NT2/D1 (cell line): ENCODE data around the gene MCOLN2.

Experiments
- DNase-seq: peaks from one replicate; pipeline ENCODE4 v3.0.0-alpha.2; 2011; ENCODE audit warnings: low read depth, low spot score
- H3K27me3 ChIP-seq: 2 replicates; pipeline ENCODE4 v1.6.0; 2011; ENCODE audit warnings: mild to moderate bottlenecking; ENCODE audit not compliant: insufficient read length, insufficient read depth
- H3K36me3 ChIP-seq: 2 replicates; pipeline ENCODE4 v1.6.1; 2011; ENCODE audit warnings: mild to moderate bottlenecking, low read length, mixed read lengths; ENCODE audit not compliant: insufficient read depth, insufficient read length
- H3K4me1 ChIP-seq: 2 replicates; pipeline ENCODE4 v1.5.1; 2011; ENCODE audit not compliant: insufficient read depth, insufficient read length
- H3K4me3 ChIP-seq: 2 replicates; pipeline ENCODE4 v1.5.1; 2011; ENCODE audit warnings: low read depth; ENCODE audit not compliant: insufficient read length
- H3K9ac ChIP-seq: 2 replicates; pipeline ENCODE4 v1.6.0; 2011; ENCODE audit warnings: low read depth; ENCODE audit not compliant: insufficient read length
- H3K9me3 ChIP-seq: 2 replicates; pipeline ENCODE4 v1.5.1; 2011; ENCODE audit warnings: mild to moderate bottlenecking, low read length; ENCODE audit not compliant: insufficient read depth
- SUZ12 ChIP-seq: IDR thresholded peaks from 2 replicates; pipeline ENCODE4 v1.6.1; 2011; ENCODE audit not compliant: insufficient read length, insufficient read depth; ENCODE audit errors: extremely low read depth
- YY1 ChIP-seq: IDR thresholded peaks from 2 replicates; pipeline ENCODE4 v1.6.1; 2011; ENCODE audit not compliant: insufficient read length, insufficient read depth
- ZNF274 ChIP-seq: IDR thresholded peaks from 2 replicates; pipeline ENCODE4 v1.6.1; 2011; ENCODE audit warnings: mild to moderate bottlenecking, low read depth, low read length

MCOLN2 gene

GRCh38 chr1:84956097-84956496, 40.8 kb downstream of the MCOLN2 start:
- TF ChIP-seq YY1 (no peak), SUZ12 (no peak), ZNF274 (no peak)
- Histone ChIP-seq H3K27me3 (no peaks in the 10 kb centered on the region), H3K4me1 (peaks cover 2% of the 10 kb centered on the region), H3K9me3 (no peaks in the 10 kb centered on the region), H3K4me3 (no peak overlapping the region), H3K9ac (no peak overlapping the region), H3K36me3 (no peaks in the 10 kb centered on the region)
- no peak for DNase-seq

- no peaks in the 10 kb centered on the region for H3K36me3 ChIP-seq
- TF ChIP-seq SUZ12: no peak
- no peak for TF ChIP-seq ZNF274
- no peak for TF ChIP-seq YY1
- DNase-seq: no peak
- no peaks in the 10 kb centered on the region for H3K27me3 ChIP-seq
- no peak overlapping the region for H3K9ac ChIP-seq
- H3K4me3 ChIP-seq: no peak overlapping the region
- H3K9me3 ChIP-seq: 0 out of 2 replicates have a peak, but pooled peaks cover 7% of the 10 kb centered on the region
- peaks cover 3% of the 10 kb centered on the region for H3K4me1 ChIP-seq
Measured at GRCh38 chr1:84949664-84950063, 47.2 kb downstream of the MCOLN2 start.

- Histone ChIP-seq H3K4me3 (no peak overlapping the region), H3K27me3 (no peaks in the 10 kb centered on the region), H3K9me3 (0 out of 2 replicates have a peak, but pooled peaks cover 7% of the 10 kb centered on the region), H3K9ac (no peak overlapping the region), H3K4me1 (peaks cover 3% of the 10 kb centered on the region), H3K36me3 (no peaks in the 10 kb centered on the region)
- no peak for DNase-seq
- TF ChIP-seq YY1 (no peak), SUZ12 (no peak)
Measured at GRCh38 chr1:84947536-84948410, 49.1 kb downstream of the MCOLN2 start.

GRCh38 chr1:84946631-84947030, 50.3 kb downstream of the MCOLN2 start:
- no peaks in the 10 kb centered on the region for H3K27me3 ChIP-seq
- no peaks in the 10 kb centered on the region for H3K36me3 ChIP-seq
- peaks cover 3% of the 10 kb centered on the region for H3K4me1 ChIP-seq
- no peak for TF ChIP-seq ZNF274
- H3K9ac ChIP-seq: no peak overlapping the region
- no peak for DNase-seq
- H3K4me3 ChIP-seq: no peak overlapping the region
- H3K9me3 ChIP-seq: 0 out of 2 replicates have a peak, but pooled peaks cover 7% of the 10 kb centered on the region

GRCh38 chr1:84944767-84945486, 52.0 kb downstream of the MCOLN2 start:
- no peak overlapping the region for H3K9ac ChIP-seq
- no peaks in the 10 kb centered on the region for H3K27me3 ChIP-seq
- H3K4me3 ChIP-seq: no peak overlapping the region
- no peaks in the 10 kb centered on the region for H3K36me3 ChIP-seq
- H3K9me3 ChIP-seq: 0 out of 2 replicates have a peak, but pooled peaks cover 6% of the 10 kb centered on the region
- DNase-seq: peak; percentile 97
- peaks cover 3% of the 10 kb centered on the region for H3K4me1 ChIP-seq
- TF ChIP-seq YY1 (no peak), SUZ12 (no peak), ZNF274 (no peak)

- TF ChIP-seq SUZ12: no peak
- no peak for TF ChIP-seq YY1
- no peak for TF ChIP-seq ZNF274
- Histone ChIP-seq H3K4me1 (no peaks in the 10 kb centered on the region), H3K36me3 (no peaks in the 10 kb centered on the region), H3K9me3 (no peaks in the 10 kb centered on the region), H3K9ac (no peak overlapping the region), H3K4me3 (no peak overlapping the region), H3K27me3 (no peaks in the 10 kb centered on the region)
- DNase-seq: no peak
Measured at GRCh38 chr1:84941843-84942242, 55.1 kb downstream of the MCOLN2 start.

GRCh38 chr1:84940481-84940880, 56.4 kb downstream of the MCOLN2 start:
- H3K9me3 ChIP-seq: no peaks in the 10 kb centered on the region
- H3K27me3 ChIP-seq: no peaks in the 10 kb centered on the region
- no peak for DNase-seq
- TF ChIP-seq YY1: no peak
- TF ChIP-seq SUZ12: no peak
- no peak for TF ChIP-seq ZNF274
- no peak overlapping the region for H3K4me3 ChIP-seq
- no peaks in the 10 kb centered on the region for H3K36me3 ChIP-seq
- H3K9ac ChIP-seq: no peak overlapping the region
- H3K4me1 ChIP-seq: no peaks in the 10 kb centered on the region
